Testis (tissue), 3 donors: ENCODE measurements around the gene LIMK2. TPM values are rescaled to one million over a fixed set of nuclear protein-coding genes. Genes with fewer than 3 reads are reported as not detected.
"Not testable (repeated sequence)": the region's sequence is repeated elsewhere in the genome, so short reads cannot be mapped to it uniquely, and the experiment has no call there.

Source experiments
- DNase-seq: peaks from one replicate; pipeline ENCODE4 v3.0.0-alpha.2; 2019
- H3K27ac ChIP-seq, 2 donors: fragments of 200-600 bp; sonication (generic); one replicate each; pipeline ENCODE4 v1.5.1; 2019
- H3K27me3 ChIP-seq: fragments of 200-600 bp; sonication (generic); one replicate; pipeline ENCODE4 v1.5.1; 2019
- H3K36me3 ChIP-seq: fragments of 200-600 bp; sonication (generic); one replicate; pipeline ENCODE4 v1.5.1; 2017; ENCODE audit warnings: low read depth; ENCODE audit errors: missing control alignments
- H3K4me1 ChIP-seq: fragments of 200-600 bp; sonication (generic); one replicate; pipeline ENCODE4 v1.5.1; 2019
- H3K4me3 ChIP-seq, 2 donors: fragments of 200-600 bp; sonication (generic); one replicate each; pipeline ENCODE4 v1.5.1; 2017 to 2019
- H3K9me3 ChIP-seq: fragments of 200-600 bp; sonication (generic); one replicate; pipeline ENCODE4 v1.5.1; 2017
- CTCF ChIP-seq, 3 experiments: fragments of 450-650 bp in 2 of 3; fragments of 200-600 bp in 1 of 3; sonication (generic) in 1 of 3; IDR thresholded peaks; one replicate each; pipeline ENCODE4 v1.5.1; 2016 to 2019; ENCODE audit warnings: antibody characterized with exemption in 3 of 3, mild to moderate bottlenecking in 2 of 3, moderate library complexity in 1 of 3
- POLR2A ChIP-seq: fragments of 450-650 bp; IDR thresholded peaks from one replicate; pipeline ENCODE4 v1.6.1; 2017; ENCODE audit warnings: antibody characterized with exemption, mild to moderate bottlenecking, moderate library complexity
- WGBS, 2 donors: methylation state at CpG; one replicate each; pipeline ENCODE4 v1.1.5; 2018; 5-methylcytosine and 5-hydroxymethylcytosine counted together
- intact Hi-C: fragments of 100-400 bp; cut with DNase I; formaldehyde crosslinking; loops from one replicate; pipeline ENCODE4 v1.15.1; 2023; ENCODE audit warnings: low total_unique reads
- polyA plus RNA-seq: library from polyadenylated mRNA; stranded (reverse); fragments of 350-450 nt; fragmentation: Illumina TruSeq; extraction: RNeasy Lipid Tissue Mini Kit (QIAGEN cat#74804); gene quantifications from one replicate; pipeline ENCODE4 v1.2.3, GENCODE V29; 2014; ENCODE audit warnings: low read depth, low replicate concordance; ENCODE audit not compliant: insufficient read depth
- total RNA-seq, 2 donors: library from RNA; depleted of rRNA; stranded (reverse); fragments of >200 nt; gene quantifications; one replicate each; pipeline ENCODE4 v1.2.3, GENCODE V29; 2016

LIMK2 gene
- total and polyA plus RNA-seq, 3 donors from 2014 or later = 51.7 to 101 (median 94.0) TPM

- H3K36me3 ChIP-seq = no peaks in the 10 kb centered on the region
- 90 to 91% methylated on average over 6 of the region's 6 CpGs for WGBS, 2 donors
- no peak overlapping the region for H3K4me3 ChIP-seq
- intact Hi-C loops = no loop called here
- no peaks in the 10 kb centered on the region for H3K9me3 ChIP-seq
- no peak overlapping the region for H3K27ac ChIP-seq
- no peak for DNase-seq
- H3K27me3 ChIP-seq = no peaks in the 10 kb centered on the region
- TF ChIP-seq CTCF (IDR thresholded peaks at IDR 0.05) = no peak
- no peak for TF ChIP-seq POLR2A
- peaks cover 41% of the 10 kb centered on the region for H3K4me1 ChIP-seq
Observed at GRCh38 chr22:31215018-31215535, 3.0 kb downstream of the LIMK2 start.

GRCh38 chr22:31218565-31219262 lies 6.6 kb downstream of the LIMK2 start:
- Histone ChIP-seq H3K9me3 (no peaks in the 10 kb centered on the region), H3K27ac (peak overlapping the region; percentile 50 to 73), H3K27me3 (no peaks in the 10 kb centered on the region), H3K4me1 (peaks cover 57% of the 10 kb centered on the region), H3K4me3 (no peak overlapping the region), H3K36me3 (no peaks in the 10 kb centered on the region)
- 56 to 61% methylated on average over 4 of the region's 4 CpGs for WGBS, 2 donors
- TF ChIP-seq CTCF (IDR thresholded peaks at IDR 0.05) = no peak
- no peak for TF ChIP-seq POLR2A
- intact Hi-C loops = no loop called here
- DNase-seq = no peak

- 88 to 92% methylated on average over 4 of the region's 4 CpGs for WGBS, 2 donors
- no peak for DNase-seq
- Histone ChIP-seq H3K36me3 (no peaks in the 10 kb centered on the region), H3K27ac (peak overlapping the region; percentile 40 to 53), H3K4me3 (no peak overlapping the region), H3K4me1 (peaks cover 67% of the 10 kb centered on the region), H3K27me3 (no peaks in the 10 kb centered on the region), H3K9me3 (no peaks in the 10 kb centered on the region)
- intact Hi-C loops = no loop called here
- TF ChIP-seq POLR2A (no peak), CTCF (IDR thresholded peaks at IDR 0.05) (no peak)
Observed at GRCh38 chr22:31221084-31221483, 9.0 kb downstream of the LIMK2 start.

- no peak for DNase-seq
- Histone ChIP-seq H3K36me3 (no peaks in the 10 kb centered on the region), H3K9me3 (no peaks in the 10 kb centered on the region), H3K27ac (peak overlapping the region in 1 of 2 donors; percentile 33), H3K27me3 (no peaks in the 10 kb centered on the region), H3K4me3 (no peak overlapping the region), H3K4me1 (peaks cover 53% of the 10 kb centered on the region)
- WGBS, 2 donors = 62 to 67% methylated on average over 5 of the region's 5 CpGs
- intact Hi-C loops = no loop called here
- TF ChIP-seq POLR2A (no peak), CTCF (IDR thresholded peaks at IDR 0.05) (no peak)
Observed at GRCh38 chr22:31222736-31223135, 10.6 kb downstream of the LIMK2 start.

GRCh38 chr22:31223786-31224191 lies 11.7 kb downstream of the LIMK2 start:
- 62 to 64% methylated on average over 3 of the region's 3 CpGs for WGBS, 2 donors
- DNase-seq = no peak
- H3K4me1 ChIP-seq = peaks cover 43% of the 10 kb centered on the region

GRCh38 chr22:31224691-31225090 lies 12.6 kb downstream of the LIMK2 start:
- 87 to 100% methylated on average over 2 to 4 of the region's 4 CpGs for WGBS, 2 donors
- H3K36me3 ChIP-seq, H3K27me3 ChIP-seq, DNase-seq, H3K9me3 ChIP-seq, H3K27ac ChIP-seq, intact Hi-C loops, H3K4me3 ChIP-seq: not testable (repeated sequence)
- H3K4me1 ChIP-seq = peaks cover 41% of the 10 kb centered on the region

More at GRCh38 chr22:31223786-31224191, 11.7 kb downstream of the LIMK2 start:
- Histone ChIP-seq H3K9me3 (no peaks in the 10 kb centered on the region), H3K27ac (peak overlapping the region in 1 of 2 donors; percentile 24), H3K36me3 (no peaks in the 10 kb centered on the region), H3K27me3 (no peaks in the 10 kb centered on the region), H3K4me3 (no peak overlapping the region)
- TF ChIP-seq CTCF (IDR thresholded peaks at IDR 0.05) (no peak), POLR2A (no peak)
- intact Hi-C loops = no loop called here
